WERI-Rb-1 (cell line): ENCODE results near the gene GAB2.

Experiments used
- DNase-seq: peaks from one replicate; pipeline ENCODE4 v3.0.0-alpha.2; 2020
- H3K27ac ChIP-seq: fragments of 250-450 bp; sonication (Bioruptor Pico); 2 replicates; pipeline ENCODE4 v1.5.1; 2020; ENCODE audit warnings: mild to moderate bottlenecking, moderate library complexity
- H3K27me3 ChIP-seq: fragments of 250-450 bp; sonication (Bioruptor Pico); 2 replicates; pipeline ENCODE4 v1.5.1; 2021; ENCODE audit warnings: mild to moderate bottlenecking, low read depth, moderate library complexity; ENCODE audit not compliant: insufficient read depth, severe bottlenecking
- H3K36me3 ChIP-seq: fragments of 250-450 bp; sonication (Bioruptor Pico); 2 replicates; pipeline ENCODE4 v1.5.1; 2020; ENCODE audit warnings: mild to moderate bottlenecking, moderate library complexity
- H3K4me3 ChIP-seq: 2 replicates; pipeline ENCODE4 v1.5.1; 2011; ENCODE audit warnings: low read depth, mild to moderate bottlenecking, control low read depth, low read length
- H3K9me3 ChIP-seq: fragments of 250-450 bp; sonication (Bioruptor Pico); 2 replicates; pipeline ENCODE4 v1.5.1; 2021; ENCODE audit warnings: mild to moderate bottlenecking, moderate library complexity; ENCODE audit not compliant: severe bottlenecking
- CTCF ChIP-seq: IDR thresholded peaks from 2 replicates; pipeline ENCODE4 v1.5.1; 2011; ENCODE audit warnings: low read depth, mild to moderate bottlenecking, control low read depth, inconsistent platforms, low read length

Gene GAB2

GRCh38 chr11:78323363-78323762 lies 94.3 kb downstream of the GAB2 start:
- DNase-seq: no peak
- H3K9me3 ChIP-seq: no peaks in the 10 kb centered on the region
- no peak overlapping the region for H3K4me3 ChIP-seq
- H3K27me3 ChIP-seq: no peaks in the 10 kb centered on the region
- no peak overlapping the region for H3K27ac ChIP-seq
- no peaks in the 10 kb centered on the region for H3K36me3 ChIP-seq
- no peak for TF ChIP-seq CTCF

- no peak for DNase-seq
- H3K27ac ChIP-seq: no peak overlapping the region
- H3K36me3 ChIP-seq: no peaks in the 10 kb centered on the region
- no peaks in the 10 kb centered on the region for H3K27me3 ChIP-seq
- TF ChIP-seq CTCF: no peak
- no peak overlapping the region for H3K4me3 ChIP-seq
- H3K9me3 ChIP-seq: no peaks in the 10 kb centered on the region
Measured at GRCh38 chr11:78319453-78319955, 98.1 kb downstream of the GAB2 start.

- Histone ChIP-seq H3K9me3 (no peaks in the 10 kb centered on the region), H3K36me3 (no peaks in the 10 kb centered on the region), H3K27me3 (no peaks in the 10 kb centered on the region), H3K27ac (no peak overlapping the region), H3K4me3 (no peak overlapping the region)
- no peak for TF ChIP-seq CTCF
- no peak for DNase-seq
Measured at GRCh38 chr11:78318321-78319114, 99.1 kb downstream of the GAB2 start.

- Histone ChIP-seq H3K27me3 (no peaks in the 10 kb centered on the region), H3K9me3 (no peaks in the 10 kb centered on the region), H3K27ac (no peak overlapping the region), H3K4me3 (no peak overlapping the region), H3K36me3 (no peaks in the 10 kb centered on the region)
- TF ChIP-seq CTCF: no peak
- DNase-seq: no peak
Measured at GRCh38 chr11:78315724-78316123, 101.9 kb downstream of the GAB2 start.

- no peak overlapping the region for H3K27ac ChIP-seq
Measured at GRCh38 chr11:78314762-78315161, 102.9 kb downstream of the GAB2 start.

More at GRCh38 chr11:78314762-78315161, 102.9 kb downstream of the GAB2 start:
- no peak for TF ChIP-seq CTCF
- DNase-seq: no peak
- Histone ChIP-seq H3K27me3 (no peaks in the 10 kb centered on the region), H3K36me3 (no peaks in the 10 kb centered on the region), H3K9me3 (no peaks in the 10 kb centered on the region), H3K4me3 (no peak overlapping the region)
